Measurements from ENCODE around the gene CBX6. TPM values are rescaled to one million over a fixed set of nuclear protein-coding genes. Genes with fewer than 3 reads are reported as not detected.

The CBX6 gene
- total RNA-seq, 2 experiments from 2014 or later = 41.6 to 42.8 TPM

DNA sequence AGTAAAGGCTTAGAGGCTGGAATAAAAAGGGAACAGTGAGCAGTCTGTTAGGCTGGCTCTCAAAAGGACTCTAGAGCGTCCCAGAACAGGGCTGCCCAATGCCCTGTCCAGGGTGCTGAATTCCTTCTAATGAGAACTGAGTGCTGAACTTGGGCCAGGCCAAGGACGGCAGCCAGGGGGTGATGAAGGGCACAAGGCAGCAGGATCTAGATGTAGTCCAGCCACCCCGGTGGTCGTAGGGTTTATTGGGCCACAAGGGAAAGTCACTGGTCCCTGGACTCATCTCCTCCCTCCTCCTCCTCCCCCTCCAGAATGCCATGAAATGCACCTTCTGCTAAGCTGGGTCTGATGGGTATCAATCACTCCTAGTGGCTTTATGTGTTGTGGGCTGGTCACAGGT lies 47.4 kb downstream of the CBX6 start:
- Histone ChIP-seq H3K27me3 (ENCODE audit: control insufficient read depth in 1 of 2, insufficient read depth in 2 of 2, low read length in 2 of 2) (no peaks in the 10 kb centered on the region), H3K9me3 (ENCODE audit: control insufficient read depth in 1 of 2, insufficient read depth in 1 of 2, low read length in 2 of 2) (peaks cover 0 to 14% of the 10 kb centered on the region in 2 experiments), H3K27ac (ENCODE audit: low read depth in 1 of 2, low read length in 2 of 2) (no peak overlapping the region), H3K4me3 (ENCODE audit: low read length) (no peak overlapping the region), H3K4me1 (ENCODE audit: insufficient read depth, low read length) (no peaks in the 10 kb centered on the region), H3K36me3 (ENCODE audit: insufficient read depth, low read length) (no peaks in the 10 kb centered on the region)
- no peak for TF ChIP-seq CTCF (IDR thresholded peaks at IDR 0.05)
- Mint-ChIP-seq H3K4me3 (no peak overlapping the region), H3K36me3 (ENCODE audit: low read depth) (no peaks in the 10 kb centered on the region), H3K27ac (no peak overlapping the region), H3K27me3 (no peaks in the 10 kb centered on the region), H3K4me1 (ENCODE audit: low read depth) (no peaks in the 10 kb centered on the region), H3K9me3 (no peaks in the 10 kb centered on the region)
- intact Hi-C loops (cut with DNase I, micrococcal nuclease) = no loop called here
- DNase-seq = peak in 10 of 14 experiments; percentile 10 to 72 (median 27)
- ChIA-PET CTCF (interaction anchor here (1.0 kb wide), 1 partner anchor 56 kb away, joined by 3 read pairs; no protein-coding TSS in a partner anchor), POLR2A (no interaction called here)
- ATAC-seq (ENCODE audit: poor library complexity) = peak; percentile 72

DNA sequence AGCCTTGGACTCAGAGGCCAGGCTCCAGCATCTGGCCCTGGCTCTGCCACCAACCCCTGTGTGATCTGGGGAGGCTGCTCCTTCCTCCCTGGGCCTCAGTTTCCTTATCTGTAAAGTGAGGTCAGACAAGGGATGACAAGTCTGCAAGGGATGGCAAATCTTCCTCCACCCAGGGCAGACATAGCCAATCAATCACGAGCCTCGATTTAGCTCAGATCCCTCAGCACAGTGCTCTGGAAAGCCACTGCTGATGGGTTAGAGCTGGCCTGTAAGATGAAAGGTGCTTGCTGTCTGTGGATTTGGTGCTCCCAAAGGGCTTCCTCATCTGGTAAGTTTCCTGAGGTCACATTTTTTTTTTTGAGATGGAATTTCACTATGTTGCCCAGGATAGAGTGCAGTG lies 48.4 kb downstream of the CBX6 start:
- H3K4me3 ChIP-seq (ENCODE audit: low read length) = no peak overlapping the region
- H3K9me3 ChIP-seq (ENCODE audit: control insufficient read depth in 1 of 2, insufficient read depth in 1 of 2, low read length in 2 of 2) = peaks cover 0 to 11% of the 10 kb centered on the region in 2 experiments
- CTCF ChIA-PET = interaction anchor here (0.7 to 1.0 kb wide), 2 partner anchors 47 to 55 kb away, joined by 3 read pairs; no protein-coding TSS in a partner anchor
- no peaks in the 10 kb centered on the region for H3K27me3 Mint-ChIP-seq
- ATAC-seq (ENCODE audit: poor library complexity) = no peak
- intact Hi-C loops (cut with DNase I, micrococcal nuclease) = no loop called here
- H3K27ac Mint-ChIP-seq = no peak overlapping the region
- H3K4me1 Mint-ChIP-seq (ENCODE audit: low read depth) = no peaks in the 10 kb centered on the region
- H3K27me3 ChIP-seq (ENCODE audit: control insufficient read depth in 1 of 2, insufficient read depth in 2 of 2, low read length in 2 of 2) = no peaks in the 10 kb centered on the region
- H3K27ac ChIP-seq (ENCODE audit: low read depth in 1 of 2, low read length in 2 of 2) = no peak overlapping the region
- DNase-seq = no peak
- no peaks in the 10 kb centered on the region for H3K36me3 Mint-ChIP-seq (ENCODE audit: low read depth)
- H3K9me3 Mint-ChIP-seq = no peaks in the 10 kb centered on the region
- no peak for TF ChIP-seq CTCF (IDR thresholded peaks at IDR 0.05)
- H3K4me1 ChIP-seq (ENCODE audit: insufficient read depth, low read length) = no peaks in the 10 kb centered on the region
- POLR2A ChIA-PET = no interaction called here
- H3K36me3 ChIP-seq (ENCODE audit: insufficient read depth, low read length) = no peaks in the 10 kb centered on the region
- H3K4me3 Mint-ChIP-seq = no peak overlapping the region

DNA sequence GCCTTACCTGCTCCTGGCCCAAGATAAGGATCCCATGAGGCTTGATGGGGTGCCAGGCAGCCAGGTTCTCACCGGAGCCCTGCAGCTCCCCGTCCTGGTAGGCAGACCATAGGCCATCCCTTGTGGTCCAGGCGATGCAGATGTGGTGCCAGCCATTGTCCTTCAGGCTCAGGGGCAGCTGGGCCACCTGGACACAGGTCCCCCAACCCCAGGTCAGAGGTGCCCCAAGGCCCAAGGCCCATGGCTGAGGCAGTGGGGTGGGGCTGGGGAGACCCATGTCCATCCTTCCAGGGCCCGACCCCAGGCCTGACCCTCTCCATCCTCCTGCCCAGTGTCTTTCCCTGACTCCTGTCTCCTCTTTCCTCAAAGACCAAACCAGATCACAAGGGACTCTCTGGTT lies 48.9 kb downstream of the CBX6 start:
- CTCF ChIA-PET = no interaction called here
- no peaks in the 10 kb centered on the region for H3K36me3 Mint-ChIP-seq (ENCODE audit: low read depth)
- Histone ChIP-seq H3K9me3 (ENCODE audit: control insufficient read depth in 1 of 2, insufficient read depth in 1 of 2, low read length in 2 of 2) (peaks cover 0 to 8% of the 10 kb centered on the region in 2 experiments), H3K36me3 (ENCODE audit: insufficient read depth, low read length) (no peaks in the 10 kb centered on the region), H3K4me1 (ENCODE audit: insufficient read depth, low read length) (no peaks in the 10 kb centered on the region), H3K4me3 (ENCODE audit: low read length) (no peak overlapping the region), H3K27ac (ENCODE audit: low read depth in 1 of 2, low read length in 2 of 2) (no peak overlapping the region), H3K27me3 (ENCODE audit: control insufficient read depth in 1 of 2, insufficient read depth in 2 of 2, low read length in 2 of 2) (no peaks in the 10 kb centered on the region)
- ATAC-seq (ENCODE audit: poor library complexity) (no peak), DNase-seq (no peak)
- no peak overlapping the region for H3K27ac Mint-ChIP-seq
- H3K27me3 Mint-ChIP-seq = no peaks in the 10 kb centered on the region
- POLR2A ChIA-PET = no interaction called here
- intact Hi-C loops (cut with DNase I, micrococcal nuclease) = no loop called here
- no peak overlapping the region for H3K4me3 Mint-ChIP-seq
- H3K4me1 Mint-ChIP-seq (ENCODE audit: low read depth) = no peaks in the 10 kb centered on the region
- TF ChIP-seq CTCF (IDR thresholded peaks at IDR 0.05) = no peak
- H3K9me3 Mint-ChIP-seq = no peaks in the 10 kb centered on the region
